HG03558 (cell line): ENCODE data around the gene AGR2.

Source experiments
- ATAC-seq: cut with Tn5 transposase; IDR thresholded peaks from one replicate; pipeline ENCODE4 v1.9.1; 2021; ENCODE audit warnings: moderate number of reproducible peaks; ENCODE audit not compliant: unreplicated experiment; ENCODE audit errors: extremely low read depth

Gene AGR2

DNA sequence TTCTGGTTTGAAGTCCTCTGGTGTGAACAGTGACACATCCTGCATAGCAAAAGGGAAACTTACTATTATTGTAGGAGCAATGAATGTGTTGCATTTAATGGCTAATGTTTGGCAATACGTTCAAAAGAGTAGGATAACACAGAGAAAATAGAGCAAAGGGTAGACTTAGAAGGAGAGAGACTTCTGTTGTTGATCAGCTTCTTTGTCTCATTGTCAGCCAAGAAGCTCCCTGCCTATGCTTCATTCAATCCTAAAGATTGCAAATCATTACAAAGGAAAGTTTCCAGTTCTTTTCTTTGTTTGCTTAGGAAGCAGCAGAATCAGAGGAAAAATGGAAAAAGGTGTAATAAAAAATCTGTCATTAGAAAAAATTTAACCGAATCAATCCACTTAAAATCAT lies 59.2 kb downstream of the AGR2 start:
- ATAC-seq, result no peak

DNA sequence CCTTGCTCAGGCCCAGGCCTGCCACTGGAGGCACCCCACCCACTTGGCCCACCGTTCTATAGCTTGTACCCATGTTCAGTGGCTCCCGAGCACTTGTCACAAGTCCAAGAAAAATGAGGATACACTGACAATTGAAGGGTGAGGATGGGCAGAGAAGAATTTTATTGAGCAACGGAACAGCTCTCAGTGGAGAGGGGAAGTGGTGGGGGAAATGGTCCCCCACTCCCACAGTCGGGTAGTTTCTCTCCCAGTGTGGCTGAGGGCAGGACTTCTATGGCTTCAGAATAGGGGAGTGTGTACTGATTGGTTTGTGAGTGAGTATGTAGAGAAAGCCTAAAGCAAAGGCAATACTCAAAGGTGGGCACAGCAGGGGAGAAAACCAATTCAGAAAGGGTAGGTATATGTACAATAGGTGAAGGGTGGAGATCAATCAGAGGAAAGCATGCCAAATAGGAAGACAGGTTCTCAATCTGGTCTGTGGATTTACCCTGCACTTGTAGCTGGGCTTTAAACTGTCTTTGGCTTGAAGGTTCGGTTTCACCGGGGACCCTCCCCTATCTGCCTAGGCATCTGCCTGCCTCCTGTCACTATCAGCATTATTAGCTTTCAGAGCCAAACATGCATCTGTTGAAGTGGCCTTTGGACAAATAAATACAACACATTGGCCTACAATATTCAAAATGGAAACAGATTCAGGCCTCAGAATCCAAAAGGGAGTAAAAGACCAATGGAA lies 60.1 kb downstream of the AGR2 start:
- no peak for ATAC-seq

DNA sequence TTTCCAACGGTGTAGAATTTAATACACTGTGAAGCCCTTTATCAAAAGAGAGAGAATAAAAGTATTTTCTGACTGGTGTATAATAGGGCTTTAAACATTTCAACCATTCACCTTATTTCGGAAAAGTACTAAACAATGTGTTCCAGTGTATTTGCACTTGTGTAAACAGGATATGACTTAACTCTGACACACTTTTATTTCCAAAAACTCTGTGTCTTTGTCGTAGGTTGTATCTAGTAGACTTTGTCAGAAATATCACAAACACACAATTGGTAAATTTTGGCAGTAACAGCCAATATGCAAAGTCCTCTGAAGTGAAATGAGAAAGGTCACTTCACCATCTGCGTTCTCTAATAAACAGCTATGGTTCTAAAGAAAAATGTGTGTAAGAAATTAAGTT lies 61.6 kb downstream of the AGR2 start:
- no peak for ATAC-seq

DNA sequence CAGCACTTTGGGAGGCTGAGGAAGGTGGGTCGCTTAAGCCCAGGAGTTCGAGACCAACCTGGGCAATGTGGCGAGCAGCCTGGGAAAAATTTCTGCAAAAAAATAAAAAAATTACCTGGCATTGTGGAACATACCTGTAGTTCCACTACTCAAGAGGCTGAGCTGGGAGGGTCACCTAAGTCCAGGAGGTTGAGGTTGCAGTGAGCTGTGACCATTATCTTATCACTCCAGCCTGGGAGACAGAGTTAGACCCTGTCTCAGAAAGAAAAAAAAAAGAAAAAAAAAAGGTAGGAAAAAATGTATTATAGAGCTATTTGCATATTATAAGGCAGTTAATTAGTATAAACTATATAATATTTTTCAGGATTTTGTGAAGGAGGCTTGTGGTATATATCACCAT lies 62.3 kb downstream of the AGR2 start:
- ATAC-seq, result no peak
